ENCODE data around the gene DLAT.
A peak's percentile ranks its signal among the peaks of the same experiment; 100 is the strongest.
"Not testable (repeated sequence)": the region's sequence is repeated elsewhere in the genome, so short reads cannot be mapped to it uniquely, and the experiment has no call there.

The DLAT gene

GRCh38 chr11:112087212-112087611 is 62.0 kb downstream of the DLAT start:
- ChIA-PET POLR2A (ENCODE audit: low non-redundant PET) (no interaction called here), CTCF (interaction anchor here (0.6 kb wide), 1 partner anchor 135 kb away, joined by 4 read pairs; no protein-coding TSS in a partner anchor)
- H3K27ac ChIP-seq = peak overlapping the region; percentile 72
- TF ChIP-seq, protein P1, sequence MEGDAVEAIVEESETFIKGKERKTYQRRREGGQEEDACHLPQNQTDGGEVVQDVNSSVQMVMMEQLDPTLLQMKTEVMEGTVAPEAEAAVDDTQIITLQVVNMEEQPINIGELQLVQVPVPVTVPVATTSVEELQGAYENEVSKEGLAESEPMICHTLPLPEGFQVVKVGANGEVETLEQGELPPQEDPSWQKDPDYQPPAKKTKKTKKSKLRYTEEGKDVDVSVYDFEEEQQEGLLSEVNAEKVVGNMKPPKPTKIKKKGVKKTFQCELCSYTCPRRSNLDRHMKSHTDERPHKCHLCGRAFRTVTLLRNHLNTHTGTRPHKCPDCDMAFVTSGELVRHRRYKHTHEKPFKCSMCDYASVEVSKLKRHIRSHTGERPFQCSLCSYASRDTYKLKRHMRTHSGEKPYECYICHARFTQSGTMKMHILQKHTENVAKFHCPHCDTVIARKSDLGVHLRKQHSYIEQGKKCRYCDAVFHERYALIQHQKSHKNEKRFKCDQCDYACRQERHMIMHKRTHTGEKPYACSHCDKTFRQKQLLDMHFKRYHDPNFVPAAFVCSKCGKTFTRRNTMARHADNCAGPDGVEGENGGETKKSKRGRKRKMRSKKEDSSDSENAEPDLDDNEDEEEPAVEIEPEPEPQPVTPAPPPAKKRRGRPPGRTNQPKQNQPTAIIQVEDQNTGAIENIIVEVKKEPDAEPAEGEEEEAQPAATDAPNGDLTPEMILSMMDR (conservative IDR thresholded peaks at IDR 0.05; ENCODE audit: low read depth) = no peak
- DNase-seq (ENCODE audit: low spot score) = no peak

DNA sequence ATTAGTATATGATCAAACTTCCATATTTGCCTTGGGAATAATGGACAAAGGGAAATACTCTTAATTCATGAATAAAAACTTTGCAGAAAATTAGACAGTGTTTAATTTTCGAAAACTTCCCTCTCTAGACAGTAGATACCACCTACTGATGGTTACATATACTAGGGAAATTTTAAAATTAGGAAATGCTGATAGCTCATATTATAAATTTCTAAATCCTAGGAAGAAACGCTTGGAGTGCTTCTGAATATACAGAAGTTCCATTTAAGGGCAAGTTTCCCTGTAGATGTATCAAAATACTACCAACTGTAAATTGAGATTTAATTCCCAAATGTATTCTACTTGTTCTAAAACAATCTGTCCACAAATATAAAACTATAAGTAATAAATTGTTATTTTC is 70.1 kb downstream of the DLAT start:
- DNase-seq (ENCODE audit: low spot score); H3K27ac ChIP-seq; CTCF ChIA-PET: not testable (repeated sequence)
- POLR2A ChIA-PET (ENCODE audit: low non-redundant PET) = interaction anchor here (0.6 kb wide), 1 partner anchor 1779 kb away, joined by 3 read pairs; no protein-coding TSS in a partner anchor

DNA sequence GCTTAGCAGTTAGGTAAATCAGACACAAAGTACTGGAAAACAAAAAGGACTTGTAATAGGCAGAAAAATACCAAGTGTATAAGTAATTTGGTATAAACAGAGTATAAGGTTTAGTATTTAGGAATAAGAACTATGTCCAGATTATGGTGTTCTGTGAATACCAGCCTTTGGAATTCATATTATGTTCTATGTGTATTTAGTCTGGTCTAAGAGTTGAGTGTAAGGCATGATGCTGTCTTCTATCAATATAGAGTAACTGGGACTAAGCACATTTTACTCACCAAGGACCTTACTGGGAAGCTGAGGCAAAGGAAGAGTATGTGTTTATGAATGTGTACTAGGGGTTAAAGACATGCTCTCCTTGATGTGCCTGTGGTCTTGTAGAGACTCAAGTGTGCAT is 71.0 kb downstream of the DLAT start:
- ChIA-PET POLR2A (ENCODE audit: low non-redundant PET) (no interaction called here), CTCF (no interaction called here)
- DNase-seq (ENCODE audit: low spot score) = no peak
- no peak overlapping the region for H3K27ac ChIP-seq
- TF ChIP-seq, protein P1 (conservative IDR thresholded peaks at IDR 0.05; ENCODE audit: low read depth) = no peak

DNA sequence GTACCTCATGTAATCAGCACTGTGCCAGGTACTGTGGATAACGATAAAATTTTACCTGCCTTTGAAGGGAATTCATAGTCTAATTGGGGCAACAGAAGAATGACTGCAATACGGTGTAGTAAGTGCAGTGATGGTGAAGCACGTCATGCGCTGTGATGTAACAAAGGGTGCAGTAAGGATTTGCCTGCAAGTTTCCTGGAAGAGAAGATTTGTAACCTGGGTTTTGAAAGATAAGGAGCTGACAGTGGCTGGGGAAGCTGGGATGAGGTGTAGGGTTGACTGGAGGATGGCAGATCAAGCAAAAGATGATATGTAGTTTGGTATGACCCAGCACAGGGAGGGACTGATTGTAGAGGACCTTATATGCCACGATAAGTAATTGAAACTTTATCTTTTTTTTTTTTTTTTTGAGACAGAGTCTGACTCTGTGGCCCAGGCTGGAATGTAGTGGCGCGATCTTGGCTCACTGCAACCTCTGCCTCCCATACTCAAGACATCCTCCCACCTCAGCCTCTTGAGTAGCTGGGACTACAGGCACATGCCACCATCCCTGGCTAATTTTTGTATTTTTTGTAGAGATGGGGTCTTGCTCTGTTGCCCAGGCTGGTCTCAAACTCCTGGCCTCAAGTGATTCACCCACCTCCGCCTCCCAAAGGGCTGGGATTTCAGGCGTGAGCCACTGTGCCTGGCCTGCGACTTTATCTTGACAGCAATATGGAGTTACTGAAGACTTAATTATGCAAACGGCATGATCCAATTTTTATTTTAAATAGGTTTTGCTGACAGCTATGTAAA is 72.7 kb downstream of the DLAT start:
- CTCF ChIA-PET = interaction anchor here (0.9 to 1.1 kb wide), 2 partner anchors 15 to 116 kb away, joined by 3 to 4 read pairs; no protein-coding TSS in a partner anchor
- POLR2A ChIA-PET (ENCODE audit: low non-redundant PET) = no interaction called here
- no peak for DNase-seq (ENCODE audit: low spot score)
- TF ChIP-seq, protein P1 (conservative IDR thresholded peaks at IDR 0.05; ENCODE audit: low read depth) = no peak
- H3K27ac ChIP-seq = no peak overlapping the region

DNA sequence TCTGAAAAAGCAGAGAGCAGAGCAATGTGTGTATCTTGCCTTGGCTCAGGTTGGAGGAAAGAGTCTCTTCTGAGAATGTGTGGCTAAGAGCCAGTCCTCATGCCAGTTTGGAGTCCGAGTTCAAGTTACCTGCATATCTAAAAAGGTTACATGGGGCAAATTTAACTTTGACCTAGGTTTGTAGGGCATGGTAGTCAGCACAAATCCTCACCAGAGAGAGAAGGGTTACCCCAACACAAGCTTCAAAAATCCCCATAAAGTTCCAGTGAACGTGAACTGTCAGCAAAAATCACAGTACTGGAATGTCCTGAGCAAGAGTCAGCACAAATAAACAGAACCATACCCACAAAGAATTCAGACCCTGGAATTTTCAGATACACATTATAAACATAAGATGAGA is 75.3 kb downstream of the DLAT start:
- POLR2A ChIA-PET (ENCODE audit: low non-redundant PET) = no interaction called here
- TF ChIP-seq, protein P1 (conservative IDR thresholded peaks at IDR 0.05; ENCODE audit: low read depth) = no peak
- CTCF ChIA-PET = interaction anchor here (0.5 kb wide), 1 partner anchor 180 kb away, joined by 3 read pairs; no protein-coding TSS in a partner anchor
- H3K27ac ChIP-seq = no peak overlapping the region
- no peak for DNase-seq (ENCODE audit: low spot score)

DNA sequence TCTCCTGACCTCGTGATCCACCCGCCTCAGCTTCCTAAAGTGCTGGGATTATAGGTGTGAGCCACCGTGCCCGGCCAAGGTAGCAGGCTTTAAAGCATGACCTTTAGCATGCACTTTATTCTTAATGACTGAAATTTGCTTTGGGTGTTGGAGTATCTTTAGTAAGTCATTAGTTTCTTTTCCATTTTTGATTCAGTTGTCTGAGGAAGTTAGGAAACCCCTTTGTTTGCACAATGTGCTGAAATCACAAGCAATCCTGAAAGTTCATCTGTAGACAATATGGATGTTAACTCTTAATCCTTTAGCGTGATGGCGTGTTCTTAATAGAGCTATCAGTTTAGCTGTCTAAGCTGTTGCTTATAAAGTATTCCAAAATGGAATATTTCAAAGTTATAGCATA is 78.2 kb downstream of the DLAT start:
- no peak overlapping the region for H3K27ac ChIP-seq
- POLR2A ChIA-PET (ENCODE audit: low non-redundant PET) = no interaction called here

More for the DNA sequence above, 78.2 kb downstream of the DLAT start:
- CTCF ChIA-PET = interaction anchor here (0.7 kb wide), 1 partner anchor 119 kb away, joined by 3 read pairs; no protein-coding TSS in a partner anchor
- DNase-seq (ENCODE audit: low spot score) = no peak
- TF ChIP-seq, protein P1 (conservative IDR thresholded peaks at IDR 0.05; ENCODE audit: low read depth) = no peak
